GM23338 (cell line): ENCODE measurements around the gene LMAN2L. TPM values are rescaled to one million over a fixed set of nuclear protein-coding genes. Genes with fewer than 3 reads are reported as not detected.

ENCODE experiments used
- ATAC-seq: fragments of 200-7000 bp; cut with Tn5 transposase; 3 replicates; pipeline ENCODE4 v1.9.1; 2020
- DNase-seq: peaks from one replicate; pipeline ENCODE4 v3.0.0-alpha.2; 2015; ENCODE audit warnings: low spot score
- H2AFZ ChIP-seq: fragments of 200-600 bp; sonication (generic); 2 replicates; pipeline ENCODE4 v1.8.0; 2016; ENCODE audit warnings: antibody characterized with exemption, mild to moderate bottlenecking, moderate library complexity
- H3F3A ChIP-seq: fragments of 200-600 bp; sonication (generic); replicated peaks from 2 replicates; pipeline ENCODE4 v1.8.0; 2017; ENCODE audit warnings: antibody characterized with exemption, mixed run types, low read depth
- H3K27ac ChIP-seq: fragments of 200-600 bp; sonication (generic); 2 replicates; pipeline ENCODE4 v1.6.1; 2016; ENCODE audit warnings: low read depth
- H3K27me3 ChIP-seq: fragments of 200-600 bp; sonication (generic); 2 replicates; pipeline ENCODE4 v1.8.0; 2016; ENCODE audit warnings: mild to moderate bottlenecking, mixed run types, moderate library complexity; ENCODE audit not compliant: insufficient read depth
- H3K36me3 ChIP-seq: fragments of 200-600 bp; sonication (generic); 2 replicates; pipeline ENCODE4 v1.8.0; 2016; ENCODE audit warnings: mild to moderate bottlenecking; ENCODE audit not compliant: insufficient read depth
- H3K4me1 ChIP-seq: fragments of 200-600 bp; sonication (generic); 2 replicates; pipeline ENCODE4 v1.8.0; 2016; ENCODE audit warnings: mild to moderate bottlenecking, moderate library complexity; ENCODE audit not compliant: insufficient read depth
- H3K4me2 ChIP-seq: fragments of 200-600 bp; sonication (generic); 2 replicates; pipeline ENCODE4 v1.7.1; 2017; ENCODE audit warnings: mixed run types
- H3K4me3 ChIP-seq: fragments of 200-600 bp; sonication (generic); 2 replicates; pipeline ENCODE4 v1.6.1; 2016; ENCODE audit warnings: mixed run types
- H3K79me2 ChIP-seq: fragments of 200-600 bp; sonication (generic); replicated peaks from 2 replicates; pipeline ENCODE4 v1.8.0; 2017; ENCODE audit warnings: mild to moderate bottlenecking; ENCODE audit not compliant: insufficient read depth
- H3K9me2 ChIP-seq: fragments of 200-600 bp; sonication (generic); 2 replicates; pipeline ENCODE4 v1.8.0; 2017; ENCODE audit not compliant: insufficient read depth
- H4K20me1 ChIP-seq: fragments of 200-600 bp; sonication (generic); replicated peaks from 2 replicates; pipeline ENCODE4 v1.8.0; 2017; ENCODE audit warnings: mild to moderate bottlenecking; ENCODE audit not compliant: insufficient read depth
- H3K27ac Mint-ChIP-seq: 2 replicates; pipeline ENCODE4 v1.8.0; 2020; ENCODE audit warnings: inconsistent platforms, mild to moderate bottlenecking, moderate library complexity, mixed read lengths
- H3K27me3 Mint-ChIP-seq: 3 replicates; pipeline ENCODE4 v1.8.0; 2022; ENCODE audit warnings: low read depth, mild to moderate bottlenecking, moderate library complexity, mixed read lengths, inconsistent platforms; ENCODE audit not compliant: insufficient read depth, poor library complexity
- H3K36me3 Mint-ChIP-seq: 3 replicates; pipeline ENCODE4 v1.8.0; 2021; ENCODE audit warnings: low read depth, mild to moderate bottlenecking, inconsistent platforms, moderate library complexity, mixed read lengths
- H3K4me1 Mint-ChIP-seq: 3 replicates; pipeline ENCODE4 v1.8.0; 2020; ENCODE audit warnings: mild to moderate bottlenecking, inconsistent platforms, mixed read lengths
- H3K4me3 Mint-ChIP-seq: 3 replicates; pipeline ENCODE4 v1.8.0; 2021; ENCODE audit warnings: moderate library complexity, mild to moderate bottlenecking, inconsistent platforms, mixed read lengths
- H3K9me3 Mint-ChIP-seq: 3 replicates; pipeline ENCODE4 v1.8.0; 2020; ENCODE audit warnings: moderate library complexity, mild to moderate bottlenecking, inconsistent platforms, mixed read lengths
- CREB1 ChIP-seq: fragments of 250-450 bp; sonication (Bioruptor Pico); IDR thresholded peaks from 2 replicates; pipeline ENCODE4 v1.5.0; 2020; ENCODE audit warnings: low read depth, mild to moderate bottlenecking, moderate library complexity
- POLR2AphosphoS5 ChIP-seq: IDR thresholded peaks from 2 replicates; pipeline ENCODE4 v1.6.1; 2016; ENCODE audit warnings: antibody characterized with exemption, low read depth
- polyA plus RNA-seq: library from polyadenylated mRNA; unstranded; fragments of >200 nt; fragmentation: Nextera tagmentation; extraction: Ambion mirVana; gene quantifications from 2 replicates; pipeline ENCODE4 v1.2.1, GENCODE V29; 2016
- total RNA-seq: library from RNA; depleted of rRNA; stranded (reverse); fragments of >200 nt; shearing (Covaris generic); gene quantifications from 2 replicates; pipeline ENCODE4 v1.2.3, GENCODE V29; 2014
- TF ChIP-seq, protein P1 (sequence below): fragments of 250-450 bp; sonication (Bioruptor Pico); IDR thresholded peaks from 2 replicates; pipeline ENCODE4 v1.5.0; 2020; ENCODE audit warnings: mild to moderate bottlenecking, moderate library complexity
- TF ChIP-seq, protein P2 (sequence below), 2 experiments: fragments of 200-600 bp in 1 of 2; sonication (generic) in 1 of 2; conservative IDR thresholded peaks; 2 replicates each; pipeline versions ENCODE4 v1.5.1 to v1.6.1; 2016 to 2017; ENCODE audit warnings: antibody characterized with exemption in 2 of 2, low read depth in 2 of 2, mild to moderate bottlenecking in 2 of 2, moderate library complexity in 1 of 2

LMAN2L gene
- total and polyA plus RNA-seq, 2 experiments from 2014 or later = 11.8 to 15.8 TPM

DNA sequence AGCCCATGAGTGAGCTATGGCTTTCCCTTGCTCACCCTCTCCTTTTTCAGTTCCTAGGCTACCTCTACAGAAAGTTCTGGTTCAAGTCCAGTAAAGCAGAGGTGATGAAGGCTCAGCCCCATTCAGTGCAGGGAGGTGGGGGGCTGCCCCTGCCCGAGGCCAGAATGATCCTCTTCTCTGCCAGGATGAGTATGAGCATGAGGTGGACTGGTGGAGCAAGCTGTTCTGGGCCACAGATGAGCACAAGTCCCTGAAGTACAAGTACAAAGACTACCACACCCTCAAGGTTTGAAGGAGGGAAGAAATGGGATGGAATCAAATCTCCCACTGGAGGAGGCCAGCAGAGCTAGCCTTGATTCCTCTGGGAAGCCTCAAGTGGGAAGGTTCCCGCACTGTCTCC is 42.4 kb downstream of the LMAN2L start (continued):
- TF ChIP-seq, protein P1, sequence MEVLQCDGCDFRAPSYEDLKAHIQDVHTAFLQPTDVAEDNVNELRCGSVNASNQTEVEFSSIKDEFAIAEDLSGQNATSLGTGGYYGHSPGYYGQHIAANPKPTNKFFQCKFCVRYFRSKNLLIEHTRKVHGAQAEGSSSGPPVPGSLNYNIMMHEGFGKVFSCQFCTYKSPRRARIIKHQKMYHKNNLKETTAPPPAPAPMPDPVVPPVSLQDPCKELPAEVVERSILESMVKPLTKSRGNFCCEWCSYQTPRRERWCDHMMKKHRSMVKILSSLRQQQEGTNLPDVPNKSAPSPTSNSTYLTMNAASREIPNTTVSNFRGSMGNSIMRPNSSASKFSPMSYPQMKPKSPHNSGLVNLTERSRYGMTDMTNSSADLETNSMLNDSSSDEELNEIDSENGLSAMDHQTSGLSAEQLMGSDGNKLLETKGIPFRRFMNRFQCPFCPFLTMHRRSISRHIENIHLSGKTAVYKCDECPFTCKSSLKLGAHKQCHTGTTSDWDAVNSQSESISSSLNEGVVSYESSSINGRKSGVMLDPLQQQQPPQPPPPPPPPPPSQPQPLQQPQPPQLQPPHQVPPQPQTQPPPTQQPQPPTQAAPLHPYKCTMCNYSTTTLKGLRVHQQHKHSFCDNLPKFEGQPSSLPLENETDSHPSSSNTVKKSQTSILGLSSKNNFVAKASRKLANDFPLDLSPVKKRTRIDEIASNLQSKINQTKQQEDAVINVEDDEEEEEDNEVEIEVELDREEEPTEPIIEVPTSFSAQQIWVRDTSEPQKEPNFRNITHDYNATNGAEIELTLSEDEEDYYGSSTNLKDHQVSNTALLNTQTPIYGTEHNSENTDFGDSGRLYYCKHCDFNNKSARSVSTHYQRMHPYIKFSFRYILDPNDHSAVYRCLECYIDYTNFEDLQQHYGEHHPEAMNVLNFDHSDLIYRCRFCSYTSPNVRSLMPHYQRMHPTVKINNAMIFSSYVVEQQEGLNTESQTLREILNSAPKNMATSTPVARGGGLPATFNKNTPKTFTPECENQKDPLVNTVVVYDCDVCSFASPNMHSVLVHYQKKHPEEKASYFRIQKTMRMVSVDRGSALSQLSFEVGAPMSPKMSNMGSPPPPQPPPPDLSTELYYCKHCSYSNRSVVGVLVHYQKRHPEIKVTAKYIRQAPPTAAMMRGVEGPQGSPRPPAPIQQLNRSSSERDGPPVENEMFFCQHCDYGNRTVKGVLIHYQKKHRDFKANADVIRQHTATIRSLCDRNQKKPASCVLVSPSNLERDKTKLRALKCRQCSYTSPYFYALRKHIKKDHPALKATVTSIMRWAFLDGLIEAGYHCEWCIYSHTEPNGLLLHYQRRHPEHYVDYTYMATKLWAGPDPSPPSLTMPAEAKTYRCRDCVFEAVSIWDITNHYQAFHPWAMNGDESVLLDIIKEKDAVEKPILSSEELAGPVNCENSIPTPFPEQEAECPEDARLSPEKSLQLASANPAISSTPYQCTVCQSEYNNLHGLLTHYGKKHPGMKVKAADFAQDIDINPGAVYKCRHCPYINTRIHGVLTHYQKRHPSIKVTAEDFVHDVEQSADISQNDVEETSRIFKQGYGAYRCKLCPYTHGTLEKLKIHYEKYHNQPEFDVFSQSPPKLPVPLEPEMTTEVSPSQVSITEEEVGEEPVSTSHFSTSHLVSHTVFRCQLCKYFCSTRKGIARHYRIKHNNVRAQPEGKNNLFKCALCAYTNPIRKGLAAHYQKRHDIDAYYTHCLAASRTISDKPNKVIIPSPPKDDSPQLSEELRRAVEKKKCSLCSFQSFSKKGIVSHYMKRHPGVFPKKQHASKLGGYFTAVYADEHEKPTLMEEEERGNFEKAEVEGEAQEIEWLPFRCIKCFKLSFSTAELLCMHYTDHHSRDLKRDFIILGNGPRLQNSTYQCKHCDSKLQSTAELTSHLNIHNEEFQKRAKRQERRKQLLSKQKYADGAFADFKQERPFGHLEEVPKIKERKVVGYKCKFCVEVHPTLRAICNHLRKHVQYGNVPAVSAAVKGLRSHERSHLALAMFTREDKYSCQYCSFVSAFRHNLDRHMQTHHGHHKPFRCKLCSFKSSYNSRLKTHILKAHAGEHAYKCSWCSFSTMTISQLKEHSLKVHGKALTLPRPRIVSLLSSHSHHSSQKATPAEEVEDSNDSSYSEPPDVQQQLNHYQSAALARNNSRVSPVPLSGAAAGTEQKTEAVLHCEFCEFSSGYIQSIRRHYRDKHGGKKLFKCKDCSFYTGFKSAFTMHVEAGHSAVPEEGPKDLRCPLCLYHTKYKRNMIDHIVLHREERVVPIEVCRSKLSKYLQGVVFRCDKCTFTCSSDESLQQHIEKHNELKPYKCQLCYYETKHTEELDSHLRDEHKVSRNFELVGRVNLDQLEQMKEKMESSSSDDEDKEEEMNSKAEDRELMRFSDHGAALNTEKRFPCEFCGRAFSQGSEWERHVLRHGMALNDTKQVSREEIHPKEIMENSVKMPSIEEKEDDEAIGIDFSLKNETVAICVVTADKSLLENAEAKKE (CRISPR knock-in tag) = no peak
- TF ChIP-seq POLR2AphosphoS5 = no peak

DNA sequence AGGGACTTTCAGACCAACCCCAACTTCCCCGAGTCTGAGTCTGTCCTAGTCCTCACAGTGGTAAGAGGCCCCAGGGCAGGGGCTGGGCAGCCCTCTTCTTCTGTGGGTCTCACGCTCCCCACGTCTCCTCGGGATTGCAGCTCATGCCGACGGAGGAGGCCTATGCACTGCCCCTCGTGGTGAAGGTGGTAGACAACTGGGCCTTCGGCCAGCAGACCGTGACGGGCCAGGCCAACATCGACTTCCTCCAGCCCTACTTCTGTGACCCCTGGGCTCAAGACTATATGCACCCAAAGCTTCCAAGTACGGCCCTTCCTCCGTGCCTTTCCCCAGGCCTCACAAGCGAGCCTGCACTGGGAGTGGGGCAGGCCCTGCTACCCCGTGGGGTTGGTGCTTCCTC is 44.3 kb downstream of the LMAN2L start:
- DNase-seq (no peak), ATAC-seq (peak; percentile 36)
- Histone ChIP-seq H4K20me1 (no peaks in the 10 kb centered on the region), H3K27ac (no peak overlapping the region), H3K36me3 (no peaks in the 10 kb centered on the region), H3K9me2 (no peaks in the 10 kb centered on the region), H3K79me2 (no peaks in the 10 kb centered on the region), H2AFZ (no peak overlapping the region), H3F3A (no peaks in the 10 kb centered on the region), H3K27me3 (no peaks in the 10 kb centered on the region), H3K4me3 (no peak overlapping the region), H3K4me2 (no peak overlapping the region), H3K4me1 (no peaks in the 10 kb centered on the region)
- Mint-ChIP-seq H3K4me3 (no peak overlapping the region), H3K9me3 (no peaks in the 10 kb centered on the region), H3K36me3 (peaks cover 4% of the 10 kb centered on the region; the same call in 1 of the 3 replicates), H3K27ac (no peak overlapping the region), H3K4me1 (no peaks in the 10 kb centered on the region), H3K27me3 (peaks cover 10% of the 10 kb centered on the region)
- TF ChIP-seq, protein P2, sequence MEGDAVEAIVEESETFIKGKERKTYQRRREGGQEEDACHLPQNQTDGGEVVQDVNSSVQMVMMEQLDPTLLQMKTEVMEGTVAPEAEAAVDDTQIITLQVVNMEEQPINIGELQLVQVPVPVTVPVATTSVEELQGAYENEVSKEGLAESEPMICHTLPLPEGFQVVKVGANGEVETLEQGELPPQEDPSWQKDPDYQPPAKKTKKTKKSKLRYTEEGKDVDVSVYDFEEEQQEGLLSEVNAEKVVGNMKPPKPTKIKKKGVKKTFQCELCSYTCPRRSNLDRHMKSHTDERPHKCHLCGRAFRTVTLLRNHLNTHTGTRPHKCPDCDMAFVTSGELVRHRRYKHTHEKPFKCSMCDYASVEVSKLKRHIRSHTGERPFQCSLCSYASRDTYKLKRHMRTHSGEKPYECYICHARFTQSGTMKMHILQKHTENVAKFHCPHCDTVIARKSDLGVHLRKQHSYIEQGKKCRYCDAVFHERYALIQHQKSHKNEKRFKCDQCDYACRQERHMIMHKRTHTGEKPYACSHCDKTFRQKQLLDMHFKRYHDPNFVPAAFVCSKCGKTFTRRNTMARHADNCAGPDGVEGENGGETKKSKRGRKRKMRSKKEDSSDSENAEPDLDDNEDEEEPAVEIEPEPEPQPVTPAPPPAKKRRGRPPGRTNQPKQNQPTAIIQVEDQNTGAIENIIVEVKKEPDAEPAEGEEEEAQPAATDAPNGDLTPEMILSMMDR (conservative IDR thresholded peaks at IDR 0.05; ENCODE audit: low read depth in 2 of 2) = 0 out of 4 replicates have a peak, but pooled peaks of 1 of the 2 experiments have one; percentile 4
- TF ChIP-seq CREB1 (CRISPR knock-in tag) = no peak
